A673 (cell line): ENCODE data around the gene RBM27.

Source experiments
- EZH2 ChIP-seq: fragments of 200-600 bp; sonication (generic); IDR thresholded peaks from 2 replicates; pipeline ENCODE4 v1.6.1; 2017; ENCODE audit warnings: borderline replicate concordance, low read depth, mild to moderate bottlenecking, mixed read lengths, antibody characterized with exemption, low read length; ENCODE audit not compliant: poor library complexity, severe bottlenecking
- TF ChIP-seq, protein P1 (sequence below): fragments of 300-800, 200-600 bp; sonication (generic); conservative IDR thresholded peaks from 2 replicates; pipeline ENCODE4 v1.5.1; 2017; ENCODE audit warnings: low read depth, mild to moderate bottlenecking, antibody characterized with exemption, low read length, moderate library complexity, mixed read lengths

DNA sequence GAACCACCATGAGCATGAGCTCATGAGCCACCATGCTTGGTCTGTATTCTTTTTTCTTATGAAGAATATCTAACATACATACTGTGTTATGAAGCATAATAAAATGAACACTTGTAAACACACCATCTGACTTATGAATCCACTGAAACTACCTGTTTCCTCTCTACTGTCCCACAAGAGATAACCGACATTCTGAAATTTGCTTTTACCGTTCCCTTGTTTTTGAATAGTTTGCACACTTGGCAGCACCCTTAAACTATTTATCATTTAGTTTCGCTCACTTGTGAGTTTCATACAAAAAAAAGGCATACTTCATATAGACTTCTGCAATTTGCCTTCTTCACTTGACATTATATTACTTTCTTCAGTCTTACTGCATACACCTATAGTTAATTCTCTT, 29.8 kb upstream of the RBM27 start:
- TF ChIP-seq, protein P1, sequence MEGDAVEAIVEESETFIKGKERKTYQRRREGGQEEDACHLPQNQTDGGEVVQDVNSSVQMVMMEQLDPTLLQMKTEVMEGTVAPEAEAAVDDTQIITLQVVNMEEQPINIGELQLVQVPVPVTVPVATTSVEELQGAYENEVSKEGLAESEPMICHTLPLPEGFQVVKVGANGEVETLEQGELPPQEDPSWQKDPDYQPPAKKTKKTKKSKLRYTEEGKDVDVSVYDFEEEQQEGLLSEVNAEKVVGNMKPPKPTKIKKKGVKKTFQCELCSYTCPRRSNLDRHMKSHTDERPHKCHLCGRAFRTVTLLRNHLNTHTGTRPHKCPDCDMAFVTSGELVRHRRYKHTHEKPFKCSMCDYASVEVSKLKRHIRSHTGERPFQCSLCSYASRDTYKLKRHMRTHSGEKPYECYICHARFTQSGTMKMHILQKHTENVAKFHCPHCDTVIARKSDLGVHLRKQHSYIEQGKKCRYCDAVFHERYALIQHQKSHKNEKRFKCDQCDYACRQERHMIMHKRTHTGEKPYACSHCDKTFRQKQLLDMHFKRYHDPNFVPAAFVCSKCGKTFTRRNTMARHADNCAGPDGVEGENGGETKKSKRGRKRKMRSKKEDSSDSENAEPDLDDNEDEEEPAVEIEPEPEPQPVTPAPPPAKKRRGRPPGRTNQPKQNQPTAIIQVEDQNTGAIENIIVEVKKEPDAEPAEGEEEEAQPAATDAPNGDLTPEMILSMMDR = no peak
- TF ChIP-seq EZH2 = no peak
